Stimulated activated naive CD4-positive, alpha-beta T cell (primary cell): ENCODE results near the gene SKIC3.

Source experiments
- DNase-seq, 6 experiments: peaks; one replicate each; lab custom pipeline; 2025; lab: John Stamatoyannopoulos, UW

Gene SKIC3

GRCh38 chr5:95554647-95555548, at the start of gene SKIC3, which contains the start of gene ARSK:
SKIC3 (minus strand) TSS chr5:95554977; CDS start chr5:95547150, 7,827 bp downstream.
ARSK (plus strand) TSS chr5:95555101; CDS start chr5:95555279, 178 bp downstream.
- DNase-seq: peak; percentile 89 to 97 (median 96)

- no peak for DNase-seq
Observed at GRCh38 chr5:95600557-95600956, 45.8 kb upstream of the SKIC3 start.

GRCh38 chr5:95599252-95599651, 44.5 kb upstream of the SKIC3 start:
- DNase-seq: no peak

- DNase-seq: no peak
Observed at GRCh38 chr5:95595289-95595931, 40.6 kb upstream of the SKIC3 start.

GRCh38 chr5:95591490-95591901, 36.7 kb upstream of the SKIC3 start:
- DNase-seq: no peak

GRCh38 chr5:95590880-95591279, 36.1 kb upstream of the SKIC3 start:
- DNase-seq: peak in 1 of 6 experiments; percentile 0

GRCh38 chr5:95583992-95584391, 29.2 kb upstream of the SKIC3 start:
- no peak for DNase-seq

GRCh38 chr5:95581576-95581975, 26.8 kb upstream of the SKIC3 start:
- DNase-seq: no peak

GRCh38 chr5:95572016-95572415, 17.2 kb upstream of the SKIC3 start:
- no peak for DNase-seq

GRCh38 chr5:95565280-95565920, 10.6 kb upstream of the SKIC3 start:
- no peak for DNase-seq

- no peak for DNase-seq
Observed at GRCh38 chr5:95564450-95564849, 9.7 kb upstream of the SKIC3 start.

GRCh38 chr5:95563367-95563766, 8.6 kb upstream of the SKIC3 start:
- DNase-seq: no peak

GRCh38 chr5:95562282-95562681, 7.5 kb upstream of the SKIC3 start:
- DNase-seq: no peak

- no peak for DNase-seq
Observed at GRCh38 chr5:95557841-95558240, 3.1 kb upstream of the SKIC3 start.

GRCh38 chr5:95555553-95555952, 776 bp upstream of the SKIC3 start:
- DNase-seq: no peak

GRCh38 chr5:95554331-95554646, 488 bp downstream of the SKIC3 start:
- DNase-seq: peak in 1 of 6 experiments; percentile 72

- no peak for DNase-seq
Observed at GRCh38 chr5:95549030-95549429, 5.7 kb downstream of the SKIC3 start.

GRCh38 chr5:95543017-95543705, 11.6 kb downstream of the SKIC3 start:
- DNase-seq: no peak

- no peak for DNase-seq
Observed at GRCh38 chr5:95537501-95537900, 17.3 kb downstream of the SKIC3 start.

- no peak for DNase-seq
Observed at GRCh38 chr5:95533761-95534160, 21.0 kb downstream of the SKIC3 start.

- no peak for DNase-seq
Observed at GRCh38 chr5:95533106-95533505, 21.7 kb downstream of the SKIC3 start.

- DNase-seq: no peak
Observed at GRCh38 chr5:95532415-95532814, 22.4 kb downstream of the SKIC3 start.
